Mesothelial cell of epicardium (in vitro differentiated cells): Measurements from ENCODE around the gene PDE8A. TPM values are rescaled to one million over a fixed set of nuclear protein-coding genes. Genes with fewer than 3 reads are reported as not detected.

Experiments used
- DNase-seq, 2 experiments: peaks; one replicate each; pipeline ENCODE4 v3.0.0; 2021; ENCODE audit warnings: low spot score in 2 of 2; ENCODE audit not compliant: unreplicated experiment in 2 of 2
- H3K27ac Mint-ChIP-seq: 2 replicates; pipeline ENCODE4 v1.8.0; 2021; ENCODE audit warnings: mixed read lengths
- H3K27me3 Mint-ChIP-seq: 2 replicates; pipeline ENCODE4 v1.8.0; 2021; ENCODE audit warnings: low read depth, mixed read lengths
- H3K36me3 Mint-ChIP-seq: 2 replicates; pipeline ENCODE4 v1.8.0; 2021; ENCODE audit warnings: mixed read lengths
- H3K4me1 Mint-ChIP-seq: 2 replicates; pipeline ENCODE4 v1.8.0; 2021; ENCODE audit warnings: mixed read lengths
- H3K4me3 Mint-ChIP-seq: 2 replicates; pipeline ENCODE4 v1.8.0; 2021; ENCODE audit warnings: mild to moderate bottlenecking, moderate library complexity, mixed read lengths
- H3K9me3 Mint-ChIP-seq: 2 replicates; pipeline ENCODE4 v1.8.0; 2021; ENCODE audit warnings: mixed read lengths
- CTCF ChIP-seq: fragments of 200-600 bp; sonication (generic); IDR thresholded peaks from one replicate; pipeline ENCODE4 v1.5.0; 2021; ENCODE audit warnings: antibody characterized with exemption; ENCODE audit not compliant: unreplicated experiment
- total RNA-seq: library from RNA; stranded (reverse); gene quantifications from 3 replicates; pipeline ENCODE4 v1.2.1, GENCODE V29; 2021

The PDE8A gene
- total RNA-seq, 1 donor from 2014 or later, result 36.7 TPM

DNA sequence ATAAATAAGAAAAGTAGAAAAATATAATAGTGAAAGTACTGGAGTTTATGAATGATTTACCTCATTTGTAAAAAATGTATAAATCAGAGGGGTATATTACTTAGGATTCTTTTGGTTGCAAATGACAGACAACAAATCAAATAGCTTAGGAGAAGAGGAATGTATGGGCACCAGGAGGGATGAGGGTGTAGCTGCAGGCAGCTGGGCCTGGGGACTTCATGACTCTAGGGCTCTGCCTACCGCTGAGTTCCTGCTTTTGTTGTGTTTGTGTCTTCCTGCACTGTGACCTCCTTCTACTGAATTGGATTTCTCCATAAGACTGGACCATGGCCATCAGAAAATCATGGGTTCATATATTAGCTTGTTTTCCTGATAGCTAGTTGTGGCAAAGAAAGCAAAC is 27.9 kb upstream of the PDE8A start:
- Mint-ChIP-seq H3K27me3 (no peaks in the 10 kb centered on the region), H3K4me1 (peaks cover 11% of the 10 kb centered on the region), H3K27ac (peak overlapping the region; percentile 47), H3K4me3 (no peak overlapping the region), H3K36me3 (no peaks in the 10 kb centered on the region), H3K9me3 (peaks cover 5% of the 10 kb centered on the region)
- TF ChIP-seq CTCF, result no peak
- no peak for DNase-seq

DNA sequence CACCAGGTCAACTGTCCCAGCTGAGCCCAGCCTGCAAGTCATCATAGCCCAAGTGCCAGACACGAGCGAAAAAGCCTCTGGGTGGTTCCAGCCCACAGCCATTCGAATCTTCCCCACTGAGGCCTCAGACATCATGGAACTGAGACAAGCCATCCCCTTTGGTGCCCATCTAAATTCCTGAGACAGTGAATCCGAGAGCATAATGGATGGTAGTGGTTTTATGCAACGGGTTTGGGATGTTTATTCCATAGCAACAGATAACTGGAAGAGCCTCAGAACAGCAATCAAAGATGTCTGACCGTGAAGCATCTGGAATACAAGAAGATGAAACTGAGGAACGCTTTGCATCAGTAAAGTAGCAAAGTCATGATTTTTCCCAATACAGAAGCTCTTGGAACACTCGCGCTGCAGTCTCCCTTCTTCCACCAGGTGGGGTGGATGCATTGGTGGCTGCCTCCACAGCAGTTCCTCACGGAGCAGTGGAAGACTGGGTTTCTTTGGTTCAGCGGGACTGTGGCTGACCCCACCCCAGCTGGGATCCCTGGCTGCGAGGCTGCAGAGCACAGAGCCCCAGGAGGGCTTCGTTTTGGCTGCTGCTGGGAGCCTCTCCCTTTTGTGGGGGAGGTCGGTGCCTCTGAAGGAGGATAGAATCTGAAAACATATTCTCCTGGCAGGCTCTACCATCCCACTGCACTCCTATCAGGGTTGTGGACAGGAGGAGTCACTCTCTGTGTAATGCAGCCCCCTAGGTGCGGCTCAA is 26.4 kb upstream of the PDE8A start:
- Mint-ChIP-seq H3K9me3 (peaks cover 7% of the 10 kb centered on the region), H3K27ac (no peak overlapping the region), H3K27me3 (no peaks in the 10 kb centered on the region), H3K4me3 (peak overlapping the region; percentile 22), H3K4me1 (peaks cover 19% of the 10 kb centered on the region), H3K36me3 (no peaks in the 10 kb centered on the region)
- TF ChIP-seq CTCF, result peak; percentile 61
- DNase-seq, result peak in 1 of 2 experiments; percentile 74

DNA sequence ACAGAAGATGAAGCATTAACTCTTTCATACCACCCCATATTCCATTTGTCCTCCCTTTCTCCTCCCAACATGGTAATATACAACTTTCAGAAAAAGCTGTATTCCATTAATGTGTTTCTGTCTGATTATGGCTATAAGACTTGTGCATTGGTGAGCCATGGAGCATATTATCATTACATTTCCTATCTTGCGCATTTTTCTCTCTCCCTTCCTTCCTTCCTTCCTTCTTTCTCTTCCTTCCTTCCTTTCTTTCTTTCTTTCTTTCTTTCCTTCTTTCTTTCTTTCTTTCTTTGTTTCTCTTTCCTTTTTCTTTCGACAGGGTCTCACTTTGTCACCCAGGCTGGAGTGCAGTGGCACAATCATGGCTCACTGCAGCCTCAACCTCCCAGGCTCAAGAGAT is 25.5 kb upstream of the PDE8A start:
- Mint-ChIP-seq H3K4me1 (peaks cover 26% of the 10 kb centered on the region), H3K4me3 (no peak overlapping the region), H3K27me3 (no peaks in the 10 kb centered on the region), H3K27ac (no peak overlapping the region), H3K36me3 (no peaks in the 10 kb centered on the region), H3K9me3 (peaks cover 7% of the 10 kb centered on the region)
- DNase-seq, result no peak
- TF ChIP-seq CTCF, result no peak

GRCh38 chr15:84960391-84961113 is 21.1 kb upstream of the PDE8A start:
- Mint-ChIP-seq H3K4me1 (peaks cover 30% of the 10 kb centered on the region), H3K27ac (peak overlapping the region; percentile 57), H3K36me3 (peaks cover 4% of the 10 kb centered on the region), H3K27me3 (no peaks in the 10 kb centered on the region), H3K9me3 (peaks cover 12% of the 10 kb centered on the region), H3K4me3 (no peak overlapping the region)
- TF ChIP-seq CTCF, result no peak
- DNase-seq, result no peak

GRCh38 chr15:84961114-84961452 is 20.6 kb upstream of the PDE8A start:
- DNase-seq, result no peak
- Mint-ChIP-seq H3K36me3 (peaks cover 4% of the 10 kb centered on the region), H3K9me3 (peaks cover 12% of the 10 kb centered on the region)

More at GRCh38 chr15:84961114-84961452, 20.6 kb upstream of the PDE8A start:
- Mint-ChIP-seq H3K27me3 (no peaks in the 10 kb centered on the region), H3K27ac (peak overlapping the region; percentile 57), H3K4me1 (peaks cover 26% of the 10 kb centered on the region), H3K4me3 (no peak overlapping the region)
- no peak for TF ChIP-seq CTCF
